SU-DHL-6 (cell line): Measurements from ENCODE around the gene ELMO1.

Experiments used
- H2AFZ ChIP-seq: fragments of 200-600 bp; sonication (generic); 2 replicates; pipeline ENCODE4 v1.6.1; 2014; ENCODE audit warnings: low read depth, mild to moderate bottlenecking, moderate library complexity, mixed read lengths, antibody characterized with exemption, low read length; ENCODE audit not compliant: severe bottlenecking
- H3F3A ChIP-seq: fragments of 200-600 bp; shearing (Covaris generic); 2 replicates; pipeline ENCODE4 v1.6.0; 2016; ENCODE audit warnings: antibody characterized with exemption, mild to moderate bottlenecking; ENCODE audit not compliant: insufficient read depth
- H3K27ac ChIP-seq: fragments of 200-600 bp; sonication (generic); 2 replicates; pipeline ENCODE4 v1.5.1; 2016; ENCODE audit warnings: low read depth, mild to moderate bottlenecking, low read length, moderate library complexity, mixed read lengths
- H3K27me3 ChIP-seq: fragments of 200-600 bp; sonication (generic), shearing (Covaris generic); 2 replicates; pipeline ENCODE4 v1.6.0; 2014; ENCODE audit warnings: mild to moderate bottlenecking, low read length
- H3K36me3 ChIP-seq: fragments of 200-600 bp; sonication (generic); 2 replicates; pipeline ENCODE4 v1.6.1; 2014; ENCODE audit warnings: mild to moderate bottlenecking, low read length, mixed read lengths
- H3K4me2 ChIP-seq: fragments of 300-600, 200-600 bp; shearing (Covaris generic), sonication (generic); 2 replicates; pipeline ENCODE4 v1.6.0; 2014; ENCODE audit warnings: low read length, low read depth, mild to moderate bottlenecking; ENCODE audit not compliant: poor library complexity, severe bottlenecking
- H3K4me3 ChIP-seq: fragments of 200-600 bp; sonication (generic); 2 replicates; pipeline ENCODE4 v1.5.1; 2014; ENCODE audit warnings: antibody characterized with exemption, low read length, mild to moderate bottlenecking, mixed read lengths; ENCODE audit not compliant: insufficient read depth, poor library complexity, severe bottlenecking
- H3K79me2 ChIP-seq: fragments of 200-600 bp; sonication (generic); 2 replicates; pipeline ENCODE4 v1.6.1; 2014; ENCODE audit warnings: mild to moderate bottlenecking, low read length, moderate library complexity; ENCODE audit not compliant: insufficient read depth
- H3K9ac ChIP-seq: fragments of 200-600 bp; sonication (generic); 2 replicates; pipeline ENCODE4 v1.7.0; 2014; ENCODE audit warnings: mild to moderate bottlenecking, low read length
- H3K9me2 ChIP-seq: fragments of 200-600 bp; sonication (generic); replicated peaks from 2 replicates; pipeline ENCODE4 v1.6.1; 2014; ENCODE audit warnings: low read length; ENCODE audit not compliant: insufficient read depth
- H3K9me3 ChIP-seq: fragments of 200-600 bp; sonication (generic); 2 replicates; pipeline ENCODE4 v1.6.1; 2014; ENCODE audit warnings: low read length, mixed read lengths; ENCODE audit not compliant: insufficient read depth
- H4K20me1 ChIP-seq: fragments of 200-600 bp; sonication (generic); 2 replicates; pipeline ENCODE4 v1.6.1; 2014; ENCODE audit warnings: low read depth, mild to moderate bottlenecking, antibody characterized with exemption, low read length, moderate library complexity, mixed read lengths
- CTCF ChIP-seq: fragments of 200-600 bp; sonication (generic); IDR thresholded peaks from one replicate; pipeline ENCODE4 v1.5.1; 2017; ENCODE audit warnings: antibody characterized with exemption, mild to moderate bottlenecking, low read length, moderate library complexity; ENCODE audit not compliant: insufficient read depth, poor library complexity, severe bottlenecking
- EZH2phosphoT487 ChIP-seq: fragments of 200-600 bp; sonication (generic), shearing (Covaris generic); conservative IDR thresholded peaks from 2 replicates; pipeline ENCODE4 v1.6.1; 2018; ENCODE audit warnings: mild to moderate bottlenecking, antibody characterized with exemption, low read length, moderate library complexity, mixed read lengths

ELMO1 gene

GRCh38 chr7:36964297-36964696, 484.4 kb downstream of the ELMO1 start:
- Histone ChIP-seq H3K9me2 (no peaks in the 10 kb centered on the region), H3F3A (peaks cover 7% of the 10 kb centered on the region; the same call in 1 of the 2 replicates), H3K4me3 (no peak overlapping the region), H3K9me3 (no peaks in the 10 kb centered on the region), H3K79me2 (no peaks in the 10 kb centered on the region), H4K20me1 (0 out of 2 replicates have a peak, but pooled peaks cover 2% of the 10 kb centered on the region), H3K27me3 (no peaks in the 10 kb centered on the region), H3K27ac (no peak overlapping the region), H3K4me2 (no peak overlapping the region), H3K9ac (no peak overlapping the region), H3K36me3 (no peaks in the 10 kb centered on the region), H2AFZ (no peak overlapping the region)
- TF ChIP-seq EZH2phosphoT487 = no peak
- TF ChIP-seq CTCF = no peak

- H3K4me2 ChIP-seq = no peak overlapping the region
- TF ChIP-seq EZH2phosphoT487 (no peak), CTCF (no peak)
- no peaks in the 10 kb centered on the region for H3K36me3 ChIP-seq
- H3K9me3 ChIP-seq = no peaks in the 10 kb centered on the region
- no peaks in the 10 kb centered on the region for H3K27me3 ChIP-seq
- no peaks in the 10 kb centered on the region for H4K20me1 ChIP-seq
- no peaks in the 10 kb centered on the region for H3K79me2 ChIP-seq
- no peaks in the 10 kb centered on the region for H3F3A ChIP-seq
- H3K9ac ChIP-seq = no peak overlapping the region
- H2AFZ ChIP-seq = no peak overlapping the region
- H3K9me2 ChIP-seq = no peaks in the 10 kb centered on the region
- H3K27ac ChIP-seq = no peak overlapping the region
- no peak overlapping the region for H3K4me3 ChIP-seq
These were observed 486.3 kb downstream of the ELMO1 start for GRCh38 chr7:36962367-36962766.

- no peak overlapping the region for H3K9ac ChIP-seq
- H3K79me2 ChIP-seq = no peaks in the 10 kb centered on the region
- H4K20me1 ChIP-seq = no peaks in the 10 kb centered on the region
- no peak for TF ChIP-seq EZH2phosphoT487
- H3K4me2 ChIP-seq = no peak overlapping the region
- no peaks in the 10 kb centered on the region for H3K36me3 ChIP-seq
- H2AFZ ChIP-seq = no peak overlapping the region
- no peaks in the 10 kb centered on the region for H3K9me3 ChIP-seq
- H3K9me2 ChIP-seq = no peaks in the 10 kb centered on the region
- H3F3A ChIP-seq = no peaks in the 10 kb centered on the region
- no peak overlapping the region for H3K27ac ChIP-seq
- H3K27me3 ChIP-seq = no peaks in the 10 kb centered on the region
- H3K4me3 ChIP-seq = no peak overlapping the region
These were observed 487.0 kb downstream of the ELMO1 start for GRCh38 chr7:36961693-36962092.

GRCh38 chr7:36961097-36961496, 487.6 kb downstream of the ELMO1 start:
- H3K9me2 ChIP-seq = no peaks in the 10 kb centered on the region
- no peak overlapping the region for H3K4me3 ChIP-seq
- H3F3A ChIP-seq = no peaks in the 10 kb centered on the region
- H3K79me2 ChIP-seq = no peaks in the 10 kb centered on the region
- H3K27me3 ChIP-seq = no peaks in the 10 kb centered on the region
- no peaks in the 10 kb centered on the region for H3K36me3 ChIP-seq
- no peak overlapping the region for H3K27ac ChIP-seq
- H3K9me3 ChIP-seq = no peaks in the 10 kb centered on the region
- H3K9ac ChIP-seq = no peak overlapping the region
- H3K4me2 ChIP-seq = no peak overlapping the region
- no peak for TF ChIP-seq EZH2phosphoT487
- TF ChIP-seq CTCF = no peak
- no peaks in the 10 kb centered on the region for H4K20me1 ChIP-seq
- H2AFZ ChIP-seq = no peak overlapping the region
